ENCODE measurements around the gene BAK1. TPM values are rescaled to one million over a fixed set of nuclear protein-coding genes. Genes with fewer than 3 reads are reported as not detected.
"Not testable (repeated sequence)": the region's sequence is repeated elsewhere in the genome, so short reads cannot be mapped to it uniquely, and the experiment has no call there.

BAK1 gene
- total and polyA plus RNA-seq, 5 experiments from 2014 or later = 11.8 to 20.9 (median 16.3) TPM

GRCh38 chr6:33606642-33607041 lies 26.6 kb upstream of the BAK1 start:
- H3K9me3 Mint-ChIP-seq = peaks cover 0 to 6% (median 0%) of the 10 kb centered on the region in 9 donors

DNA sequence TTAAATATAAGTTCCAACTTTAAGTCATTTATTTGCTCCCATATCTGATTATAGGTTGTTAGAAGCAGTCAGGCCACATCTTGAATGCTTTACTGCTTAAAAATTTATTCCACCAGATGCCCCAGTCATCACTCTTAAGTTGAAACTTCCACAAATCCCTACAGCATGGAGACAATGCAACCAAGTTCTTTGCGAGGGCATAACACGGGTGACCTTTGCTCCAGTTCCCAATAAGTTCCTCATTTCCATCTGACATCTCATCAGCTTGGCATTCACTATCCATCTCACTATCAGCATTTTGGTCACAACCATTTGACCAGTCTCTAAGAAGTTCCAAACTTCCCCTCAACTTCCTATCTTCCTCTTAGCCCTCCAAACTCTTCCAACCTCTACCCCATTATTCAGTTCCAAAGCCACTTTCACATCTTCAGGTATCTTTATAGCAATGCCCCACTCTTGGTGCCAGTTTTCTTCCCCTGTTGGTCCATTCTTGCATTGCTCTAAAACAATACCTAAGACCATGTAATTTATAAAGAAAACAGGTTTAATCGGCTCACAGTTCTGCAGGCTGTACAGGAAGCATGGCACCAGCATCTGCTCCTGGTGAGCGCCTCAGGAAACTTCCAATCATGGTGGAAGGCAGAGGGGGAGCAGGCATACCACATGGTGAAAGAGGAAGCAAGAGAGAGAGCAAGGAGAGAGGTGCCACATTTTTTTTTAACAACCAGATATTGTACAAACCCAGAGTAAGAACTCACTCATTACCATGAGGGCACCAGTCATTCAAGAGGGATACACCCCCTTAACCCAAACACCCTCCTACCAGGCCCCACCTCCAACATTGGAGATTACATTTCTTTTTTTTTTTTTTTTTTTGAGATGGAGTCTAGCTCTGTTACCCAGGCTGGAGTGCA lies 25.1 kb upstream of the BAK1 start:
- POLR2A ChIA-PET = interaction anchor here (0.7 kb wide), 1 partner anchor 14 kb away, joined by 5 read pairs; no protein-coding TSS in a partner anchor
- peaks cover 0 to 4% (median 2%) of the 10 kb centered on the region in 4 donors for H3K4me1 Mint-ChIP-seq
- ATAC-seq (no peak), DNase-seq (no peak)
- peaks cover 0 to 4% (median 0%) of the 10 kb centered on the region in 3 donors for H3K36me3 Mint-ChIP-seq
- peaks cover 0 to 4% (median 0%) of the 10 kb centered on the region in 5 donors for H3K27me3 Mint-ChIP-seq
- H3K4me3 Mint-ChIP-seq = no peak overlapping the region
- H3K9me3 Mint-ChIP-seq = peaks cover 0 to 6% (median 0%) of the 10 kb centered on the region in 9 donors
- no peak overlapping the region for H3K27ac Mint-ChIP-seq

More at GRCh38 chr6:33606642-33607041, 26.6 kb upstream of the BAK1 start:
- H3K4me1 Mint-ChIP-seq = peaks cover 0 to 5% (median 2%) of the 10 kb centered on the region in 4 donors
- H3K36me3 Mint-ChIP-seq = peaks cover 0 to 4% (median 0%) of the 10 kb centered on the region in 3 donors
- no peak overlapping the region for H3K27ac Mint-ChIP-seq
- POLR2A ChIA-PET = no interaction called here
- H3K4me3 Mint-ChIP-seq = no peak overlapping the region
- ATAC-seq (no peak), DNase-seq (no peak)
- H3K27me3 Mint-ChIP-seq = peaks cover 0 to 4% (median 0%) of the 10 kb centered on the region in 5 donors

DNA sequence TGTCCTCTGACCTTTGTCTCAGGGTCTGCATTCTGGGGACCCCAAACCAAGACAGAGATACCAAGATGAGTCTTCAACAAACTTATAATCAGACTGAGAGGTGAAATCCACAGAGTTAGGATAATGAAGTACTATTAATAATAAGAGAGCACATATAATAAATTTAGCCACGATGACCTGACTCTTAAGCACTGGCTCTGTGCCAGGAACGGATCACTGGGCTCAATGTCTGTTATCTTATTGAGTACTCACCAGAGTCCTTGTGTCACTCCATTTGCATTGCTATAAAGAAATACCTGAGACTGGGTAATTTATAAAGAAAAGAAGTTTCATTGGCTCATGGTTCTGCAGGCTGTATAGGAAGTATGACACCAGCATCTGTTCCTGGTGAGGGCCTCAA lies 22.1 kb upstream of the BAK1 start:
- Mint-ChIP-seq H3K36me3 (peaks cover 0 to 4% (median 0%) of the 10 kb centered on the region in 3 donors), H3K27me3 (peaks cover 0 to 4% (median 0%) of the 10 kb centered on the region in 5 donors), H3K4me1 (peaks cover under 1 to 22% (median 4%) of the 10 kb centered on the region in 4 donors), H3K27ac (peak overlapping the region in 2 of 10 donors; percentile 41 to 75), H3K9me3 (peaks cover 0 to 6% (median 0%) of the 10 kb centered on the region in 9 donors), H3K4me3 (no peak overlapping the region)
- ATAC-seq (no peak), DNase-seq (no peak)
- POLR2A ChIA-PET = no interaction called here

DNA sequence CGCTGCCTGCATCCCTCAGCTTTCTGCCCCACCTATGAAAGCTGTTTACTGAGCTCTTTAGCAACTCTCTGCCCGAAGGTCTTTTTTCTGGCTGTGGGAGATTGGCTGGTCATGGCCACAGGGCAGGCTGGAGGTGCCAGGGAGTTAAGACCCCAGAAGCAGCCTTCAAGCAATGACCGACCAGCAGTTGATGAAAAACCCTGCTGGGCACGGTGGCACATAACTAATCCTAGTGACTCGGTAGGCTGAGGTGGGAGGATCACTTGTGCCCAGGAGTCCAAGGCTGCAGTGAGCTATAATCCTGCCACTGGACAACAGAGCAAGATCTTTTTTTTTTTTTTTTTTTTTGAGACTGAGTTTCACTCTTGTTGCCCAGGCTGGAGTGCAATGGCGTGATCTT lies 20.7 kb upstream of the BAK1 start:
- peaks cover 0 to 4% (median 0%) of the 10 kb centered on the region in 5 donors for H3K27me3 Mint-ChIP-seq
- ATAC-seq = no peak

DNA sequence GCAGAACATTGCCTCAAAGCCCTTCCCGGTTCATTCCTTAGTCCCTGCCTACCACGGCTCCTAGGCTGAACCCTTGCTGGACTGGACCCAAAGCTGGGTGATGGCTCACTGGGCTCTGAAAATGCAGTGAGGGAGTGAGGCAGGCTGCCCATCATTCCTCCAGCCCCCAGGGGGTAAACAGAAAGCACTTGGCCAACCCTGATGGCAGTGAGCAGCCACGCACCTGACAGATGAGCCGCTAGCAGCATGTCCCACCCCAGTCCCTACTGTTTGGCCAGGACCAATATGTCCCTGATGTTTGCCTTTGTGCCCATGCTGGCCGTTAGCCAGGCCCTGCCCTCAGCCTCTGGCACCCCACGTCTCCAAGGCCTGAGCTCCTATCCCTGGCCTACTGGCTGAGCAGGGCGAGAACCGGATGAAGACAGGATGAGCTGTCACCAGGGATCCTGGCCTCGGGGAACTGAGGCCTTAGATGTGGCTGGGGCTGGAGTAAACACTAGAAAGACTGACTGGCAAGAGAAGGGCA lies 19.4 kb upstream of the BAK1 start:
- H3K36me3 Mint-ChIP-seq = no peaks in the 10 kb centered on the region
- peaks cover 5 to 35% (median 15%) of the 10 kb centered on the region in 4 donors for H3K4me1 Mint-ChIP-seq
- POLR2A ChIA-PET = interaction anchor here (0.6 kb wide), 3 partner anchors 15 to 468 kb away, joined by 3 to 13 read pairs (median 6); no protein-coding TSS in a partner anchor
- no peaks in the 10 kb centered on the region for H3K9me3 Mint-ChIP-seq
- ATAC-seq (no peak), DNase-seq (no peak)
- H3K27ac Mint-ChIP-seq = peak overlapping the region in 6 of 10 donors; percentile 19 to 88 (median 73)
- H3K4me3 Mint-ChIP-seq = peak overlapping the region in 2 of 10 donors; percentile 22 to 33
- peaks cover 0 to 4% (median 0%) of the 10 kb centered on the region in 5 donors for H3K27me3 Mint-ChIP-seq

More for the DNA sequence above, 20.7 kb upstream of the BAK1 start:
- Mint-ChIP-seq H3K27ac (peak overlapping the region in 2 of 10 donors; percentile 25 to 39), H3K4me3 (no peak overlapping the region), H3K9me3 (peaks cover 0 to 6% (median 0%) of the 10 kb centered on the region in 9 donors), H3K4me1 (peaks cover 3 to 30% (median 10%) of the 10 kb centered on the region in 4 donors), H3K36me3 (peaks cover 0 to 4% (median 0%) of the 10 kb centered on the region in 3 donors)
- no peak for DNase-seq
- POLR2A ChIA-PET = interaction anchor here (0.7 kb wide), 1 partner anchor 13 kb away, joined by 3 read pairs; no protein-coding TSS in a partner anchor

DNA sequence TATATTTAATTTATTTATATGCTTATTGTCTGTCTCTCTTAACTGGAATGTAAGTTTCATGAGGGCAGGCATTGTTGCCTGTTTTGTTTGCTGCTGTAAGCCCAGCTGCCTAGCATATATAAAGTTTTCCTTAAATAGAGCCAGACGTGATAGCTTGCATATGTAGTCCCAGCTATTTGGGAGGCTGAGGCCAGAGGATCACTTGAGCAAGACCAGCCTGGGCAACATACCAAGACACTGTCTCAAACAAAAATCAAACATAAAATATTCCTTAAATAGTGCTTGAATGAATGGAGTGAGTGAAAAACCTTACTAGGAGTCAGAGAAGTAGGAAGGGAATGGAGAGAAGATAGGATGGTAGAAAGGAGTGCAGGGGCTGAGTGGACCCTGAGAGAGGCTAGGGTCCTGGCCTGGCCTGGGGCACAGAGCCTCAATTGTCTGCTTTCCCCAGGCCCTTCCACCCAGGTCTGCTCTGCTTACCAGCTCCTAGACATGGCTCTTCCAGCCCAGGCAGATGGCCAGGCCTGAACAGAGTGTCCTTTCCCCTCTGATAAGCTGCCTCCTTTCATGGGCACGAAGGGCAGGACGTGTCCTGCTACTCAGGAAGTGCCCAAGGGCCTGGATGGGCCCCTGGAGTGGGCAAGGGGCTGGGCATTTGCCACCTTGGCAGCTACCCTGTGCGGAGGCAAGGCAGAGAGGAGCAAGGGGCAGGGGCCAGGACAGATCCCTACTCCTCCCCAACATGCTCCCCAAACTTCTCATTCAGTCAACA lies 17.7 kb upstream of the BAK1 start:
- Mint-ChIP-seq H3K9me3 (no peaks in the 10 kb centered on the region), H3K27me3 (no peaks in the 10 kb centered on the region), H3K27ac (peak overlapping the region in 3 of 10 donors; percentile 36 to 83 (median 69)), H3K4me1 (peaks cover 10 to 44% (median 24%) of the 10 kb centered on the region in 4 donors), H3K36me3 (no peaks in the 10 kb centered on the region), H3K4me3 (peak overlapping the region in 1 of 10 donors; percentile 45)
- no peak for ATAC-seq
- no peak for DNase-seq
- POLR2A ChIA-PET = interaction anchor here (0.8 to 1.6 kb wide), 3 partner anchors 23 to 26 kb away, joined by 3 read pairs; partner anchors contain the start of gene ITPR3

DNA sequence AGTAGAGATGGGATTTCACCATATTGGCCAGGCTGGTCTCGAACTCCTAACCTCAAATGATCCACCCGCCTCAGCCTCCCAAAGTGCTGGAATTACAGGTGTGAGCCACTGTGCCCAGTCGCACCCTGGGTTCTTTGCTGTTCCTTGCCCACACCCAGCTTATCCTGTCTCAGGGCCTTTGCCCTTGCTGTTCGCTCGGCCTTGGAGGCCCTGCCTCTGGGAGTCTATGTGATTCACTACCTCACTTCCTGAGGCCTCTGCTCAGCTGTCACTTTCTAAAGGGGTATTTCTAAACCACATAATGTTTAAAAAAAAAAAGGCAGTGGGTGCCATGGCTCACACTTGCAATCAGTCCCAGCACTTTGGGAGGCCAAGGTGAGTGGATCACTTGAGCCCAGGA lies 16.8 kb upstream of the BAK1 start:
- POLR2A ChIA-PET = interaction anchor here (1.3 to 1.6 kb wide), 2 partner anchors 24 to 25 kb away, joined by 3 read pairs; partner anchors contain the start of gene ITPR3
- not testable (repeated sequence) for H3K36me3 Mint-ChIP-seq, H3K9me3 Mint-ChIP-seq, DNase-seq, H3K27me3 Mint-ChIP-seq, ATAC-seq
- Mint-ChIP-seq H3K27ac (peak overlapping the region in 8 of 10 donors; percentile 34 to 89 (median 82)), H3K4me3 (peak overlapping the region in 5 of 10 donors; percentile 24 to 68 (median 45)), H3K4me1 (peaks cover 15 to 51% (median 33%) of the 10 kb centered on the region in 4 donors)

DNA sequence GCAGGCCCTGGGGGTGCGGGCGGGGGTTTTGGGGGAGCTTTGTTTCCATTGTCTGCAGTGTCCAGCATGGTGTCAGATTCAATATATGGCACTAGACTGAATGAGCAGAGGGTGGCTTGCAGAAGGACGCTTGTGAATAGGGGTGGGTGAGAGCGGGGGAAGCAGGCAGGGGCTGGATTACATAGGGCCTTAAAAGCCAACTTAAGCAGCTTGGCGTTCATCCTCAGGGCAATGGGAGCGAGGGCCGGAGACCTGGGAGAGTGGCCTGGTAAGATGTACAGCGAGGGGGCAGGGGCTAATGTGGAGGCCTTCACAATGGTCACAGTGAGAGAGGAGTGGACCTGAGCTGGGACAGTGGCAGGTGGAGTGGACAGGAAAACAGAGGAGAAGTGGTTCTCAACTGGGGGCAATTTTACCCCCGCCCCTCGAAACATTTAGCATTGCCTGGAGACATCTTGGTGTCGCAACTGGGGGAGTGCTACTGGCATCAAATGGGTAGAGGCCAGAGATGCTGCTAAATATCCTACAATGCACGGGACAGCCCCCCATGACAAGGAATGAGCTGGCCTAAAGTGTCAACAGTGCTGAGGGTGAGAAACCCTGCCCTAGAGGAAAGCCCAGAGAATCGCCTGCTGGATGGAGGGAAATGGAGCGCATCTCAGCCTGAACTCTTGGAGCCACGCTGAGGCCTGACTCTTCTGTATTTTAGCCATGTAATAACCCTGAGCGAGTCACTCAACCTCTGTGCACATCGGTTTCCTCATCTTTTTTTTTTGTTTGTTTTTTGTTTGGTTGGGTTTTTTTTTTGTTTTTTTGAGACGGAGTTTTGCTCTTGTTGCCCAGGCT lies 15.1 kb upstream of the BAK1 start:
- no peaks in the 10 kb centered on the region for H3K36me3 Mint-ChIP-seq
- peak overlapping the region in 5 of 10 donors; percentile 29 to 89 (median 65) for H3K27ac Mint-ChIP-seq
- ATAC-seq (no peak), DNase-seq (no peak)
- H3K4me3 Mint-ChIP-seq = peak overlapping the region in 5 of 10 donors; percentile 12 to 55 (median 43)
- no peaks in the 10 kb centered on the region for H3K27me3 Mint-ChIP-seq
- POLR2A ChIA-PET = interaction anchor here (0.8 to 1.6 kb wide), 3 partner anchors 9 to 102 kb away, joined by 3 read pairs; partner anchors contain the start of gene ITPR3
- H3K4me1 Mint-ChIP-seq = peaks cover 15 to 54% (median 40%) of the 10 kb centered on the region in 4 donors
- H3K9me3 Mint-ChIP-seq = no peaks in the 10 kb centered on the region

- POLR2A ChIA-PET = interaction anchor here (1.0 to 3.2 kb wide), 8 partner anchors 13 to 112 kb away, joined by 3 to 21 read pairs (median 8); partner anchors contain the start of genes BAK1 and ITPR3
- H3K36me3 Mint-ChIP-seq = no peaks in the 10 kb centered on the region
- H3K27ac Mint-ChIP-seq = peak overlapping the region; percentile 85 to 98 (median 95)
These were observed 13.3 kb upstream of the BAK1 start for GRCh38 chr6:33593414-33593727.

GRCh38 chr6:33592595-33593413 lies 12.7 kb upstream of the BAK1 start:
- H3K27me3 Mint-ChIP-seq = no peaks in the 10 kb centered on the region
- DNase-seq (peak; percentile 45 to 82 (median 54)), ATAC-seq (peak; percentile 76 to 85)
- H3K9me3 Mint-ChIP-seq = no peaks in the 10 kb centered on the region
- peaks cover 14 to 47% (median 39%) of the 10 kb centered on the region in 4 donors for H3K4me1 Mint-ChIP-seq
- POLR2A ChIA-PET = interaction anchor here (0.6 to 3.2 kb wide), 13 partner anchors 13 to 612 kb away, joined by 3 to 21 read pairs (median 3); partner anchors contain the start of genes BAK1 and ITPR3
- H3K4me3 Mint-ChIP-seq = peak overlapping the region; percentile 72 to 90 (median 86)
- H3K27ac Mint-ChIP-seq = peak overlapping the region; percentile 85 to 98 (median 95)
- no peaks in the 10 kb centered on the region for H3K36me3 Mint-ChIP-seq

More at GRCh38 chr6:33593414-33593727, 13.3 kb upstream of the BAK1 start:
- Mint-ChIP-seq H3K27me3 (no peaks in the 10 kb centered on the region), H3K4me3 (peak overlapping the region; percentile 72 to 90 (median 86)), H3K9me3 (no peaks in the 10 kb centered on the region), H3K4me1 (peaks cover 14 to 47% (median 40%) of the 10 kb centered on the region in 4 donors)
- no peak for DNase-seq
- ATAC-seq = no peak

Data from naive thymus-derived CD8-positive, alpha-beta T cell (primary cell).